ENCODE data around the gene RGS3.

The RGS3 gene

GRCh38 chr9:113585085-113585442 lies 121.5 kb downstream of the RGS3 start:
- Histone ChIP-seq H3K36me3 (no peaks in the 10 kb centered on the region; the same call in 1 of the 2 replicates), H3K4me3 (ENCODE audit: low read depth, low read length) (no peak overlapping the region), H3K27me3 (no peaks in the 10 kb centered on the region), H3K9me3 (no peaks in the 10 kb centered on the region), H3K4me1 (peaks cover 8% of the 10 kb centered on the region)
- no peak for DNase-seq
- no peak for TF ChIP-seq CTCF (IDR thresholded peaks at IDR 0.05; ENCODE audit: low read depth, low read length)

DNA sequence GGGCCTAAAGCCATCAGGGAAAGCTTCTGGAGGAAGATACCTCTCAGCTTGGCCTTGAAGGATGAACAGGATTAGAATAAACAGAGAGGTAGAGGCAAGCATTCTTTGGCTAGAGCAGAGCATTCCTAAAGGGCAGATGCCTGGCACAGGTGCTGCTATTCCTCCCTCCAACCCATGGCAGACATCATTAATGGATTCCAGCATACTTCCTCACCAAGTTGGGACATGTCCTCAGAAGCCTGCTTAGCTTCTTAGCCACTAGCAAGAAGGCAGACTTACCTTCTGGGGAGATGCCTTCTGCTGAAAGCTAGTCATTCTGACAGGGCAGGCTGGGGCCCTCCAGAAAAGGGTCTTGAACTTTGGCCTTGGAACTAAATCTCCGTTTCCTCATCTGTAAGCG lies 122.0 kb downstream of the RGS3 start:
- Histone ChIP-seq H3K4me3 (ENCODE audit: low read depth, low read length) (no peak overlapping the region), H3K36me3 (no peaks in the 10 kb centered on the region; the same call in 1 of the 2 replicates), H3K27me3 (no peaks in the 10 kb centered on the region), H3K9me3 (no peaks in the 10 kb centered on the region), H3K4me1 (peaks cover 5% of the 10 kb centered on the region)
- no peak for TF ChIP-seq CTCF (IDR thresholded peaks at IDR 0.05; ENCODE audit: low read depth, low read length)
- no peak for DNase-seq

- no peaks in the 10 kb centered on the region for H3K27me3 ChIP-seq
- peak; percentile 87 for DNase-seq
- H3K4me3 ChIP-seq (ENCODE audit: low read depth, low read length), result no peak overlapping the region
- H3K36me3 ChIP-seq, result no peaks in the 10 kb centered on the region; the same call in 1 of the 2 replicates
- TF ChIP-seq CTCF (IDR thresholded peaks at IDR 0.05; ENCODE audit: low read depth, low read length), result peak; percentile 74
- no peaks in the 10 kb centered on the region for H3K9me3 ChIP-seq
- peaks cover 4% of the 10 kb centered on the region for H3K4me1 ChIP-seq
These were observed 124.0 kb downstream of the RGS3 start for GRCh38 chr9:113587471-113588031.

DNA sequence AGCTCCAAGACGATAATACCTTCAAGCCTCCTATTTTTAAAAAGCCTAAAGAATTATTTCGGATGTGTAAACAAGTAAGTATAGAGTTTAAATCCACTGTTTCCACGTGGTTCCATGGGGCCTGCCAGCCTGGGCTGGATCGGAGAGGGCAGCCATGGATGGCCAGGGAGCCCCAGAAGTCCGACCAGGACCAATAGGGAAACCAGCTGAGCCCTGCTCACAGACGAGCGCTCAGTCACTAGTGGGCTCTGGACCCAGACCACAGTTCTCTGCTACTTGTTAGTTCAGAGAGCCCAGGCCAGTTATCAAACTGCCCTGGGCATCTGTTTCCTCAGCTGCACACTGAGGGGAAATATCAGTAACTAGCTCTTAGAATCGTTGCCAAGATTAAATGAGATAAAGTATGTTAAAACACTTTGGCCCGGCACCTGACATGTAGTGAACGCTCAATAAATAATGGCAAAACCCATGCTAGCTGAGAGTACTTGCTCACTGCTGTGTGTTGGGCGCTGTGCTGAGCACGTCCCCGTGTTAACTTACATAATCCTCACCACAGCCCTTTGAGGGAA lies 124.8 kb downstream of the RGS3 start:
- DNase-seq, result no peak
- no peak for TF ChIP-seq CTCF (IDR thresholded peaks at IDR 0.05; ENCODE audit: low read depth, low read length)
- Histone ChIP-seq H3K27me3 (no peaks in the 10 kb centered on the region), H3K4me3 (ENCODE audit: low read depth, low read length) (no peak overlapping the region), H3K36me3 (no peaks in the 10 kb centered on the region; the same call in 1 of the 2 replicates), H3K9me3 (no peaks in the 10 kb centered on the region), H3K4me1 (peaks cover 6% of the 10 kb centered on the region)

DNA sequence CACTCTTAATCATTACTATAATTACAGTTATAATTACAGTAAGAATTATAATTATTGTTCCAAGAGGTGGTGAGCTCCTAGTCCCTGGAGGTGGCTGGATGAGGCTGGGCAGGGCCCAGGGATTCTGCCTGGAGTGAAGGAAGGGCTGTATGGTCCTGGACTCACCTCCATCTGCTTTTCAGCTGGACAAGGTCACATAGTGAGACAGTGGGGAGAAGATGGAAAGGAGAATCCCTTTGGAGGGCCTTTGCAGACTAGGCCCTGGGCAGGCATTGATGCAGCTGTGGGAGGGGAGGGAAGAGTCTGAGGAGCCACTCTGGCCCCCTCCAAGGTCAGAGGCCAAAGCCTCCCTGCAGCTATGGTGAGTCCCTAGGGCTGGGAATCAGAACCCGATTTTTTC lies 125.4 kb downstream of the RGS3 start:
- no peaks in the 10 kb centered on the region; the same call in 1 of the 2 replicates for H3K36me3 ChIP-seq
- no peak for TF ChIP-seq CTCF (IDR thresholded peaks at IDR 0.05; ENCODE audit: low read depth, low read length)
- H3K9me3 ChIP-seq, result no peaks in the 10 kb centered on the region
- peaks cover 9% of the 10 kb centered on the region for H3K4me1 ChIP-seq
- no peaks in the 10 kb centered on the region for H3K27me3 ChIP-seq
- DNase-seq, result no peak
- no peak overlapping the region for H3K4me3 ChIP-seq (ENCODE audit: low read depth, low read length)

DNA sequence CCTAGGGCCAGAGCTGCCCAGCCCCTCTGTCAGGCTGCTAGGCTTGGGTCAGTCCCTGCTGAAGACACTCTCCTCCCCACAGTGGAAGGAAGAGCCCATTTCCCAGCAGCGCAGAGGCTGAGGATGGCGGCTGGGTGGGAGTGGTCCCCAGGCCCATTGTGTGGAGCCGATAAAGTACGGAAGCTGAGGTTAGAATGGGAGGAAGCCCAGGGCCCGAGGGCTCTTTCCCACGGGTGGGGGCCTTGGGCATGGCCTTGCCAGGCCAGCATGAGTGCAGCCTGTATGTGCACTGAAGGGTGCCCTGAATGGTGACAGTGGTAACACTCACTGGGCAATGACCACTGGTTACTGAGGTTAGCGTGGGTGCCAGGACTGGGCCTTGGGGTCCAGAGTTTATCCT lies 125.9 kb downstream of the RGS3 start:
- Histone ChIP-seq H3K36me3 (no peaks in the 10 kb centered on the region; the same call in 1 of the 2 replicates), H3K27me3 (no peaks in the 10 kb centered on the region), H3K4me3 (ENCODE audit: low read depth, low read length) (no peak overlapping the region), H3K4me1 (peaks cover 9% of the 10 kb centered on the region), H3K9me3 (no peaks in the 10 kb centered on the region)
- DNase-seq, result no peak
- no peak for TF ChIP-seq CTCF (IDR thresholded peaks at IDR 0.05; ENCODE audit: low read depth, low read length)

Measured in BE2C (cell line).